SH-SY5Y (cell line): Measurements from ENCODE around the gene MYLK4.

ENCODE experiments used
- GATA2 ChIP-seq: IDR thresholded peaks from 2 replicates; pipeline ENCODE4 v1.6.1; 2011; ENCODE audit warnings: mild to moderate bottlenecking, low read depth, low read length
- GATA3 ChIP-seq: IDR thresholded peaks from 2 replicates; pipeline ENCODE4 v1.6.1; 2011; ENCODE audit warnings: low read depth, mild to moderate bottlenecking, low read length, moderate library complexity

- no peak for TF ChIP-seq GATA3
- no peak for TF ChIP-seq GATA2
These were observed 63.3 kb downstream of the MYLK4 start for GRCh38 chr6:2687456-2687855.
